GM13976 (cell line): ENCODE measurements around the gene TBC1D16.
"Not testable (repeated sequence)": the region's sequence is repeated elsewhere in the genome, so short reads cannot be mapped to it uniquely, and the experiment has no call there.

Source experiments
- DNase-seq: peaks from one replicate; pipeline ENCODE4 v3.0.0; 2012; ENCODE audit warnings: low spot score
- CTCF ChIP-seq: IDR thresholded peaks from 2 replicates; pipeline ENCODE4 v1.5.1; 2012; ENCODE audit warnings: borderline replicate concordance, mild to moderate bottlenecking; ENCODE audit not compliant: insufficient read depth; ENCODE audit errors: extremely low read depth, missing control alignments, control extremely low read depth
- in situ Hi-C: fragments of 300-500 bp; cut with MboI; formaldehyde crosslinking; loops from one replicate; pipeline ENCODE4 v1.12.0; 2022; ENCODE audit warnings: low sequenced_read_pairs, mixed read lengths, inconsistent platforms; ENCODE audit not compliant: unreplicated experiment

TBC1D16 gene

GRCh38 chr17:80055597-80055996, 19.9 kb upstream of the TBC1D16 start:
- in situ Hi-C loops: no loop called here
- no peak for TF ChIP-seq CTCF
- no peak for DNase-seq

- no peak for DNase-seq
- TF ChIP-seq CTCF: no peak
- in situ Hi-C loops: no loop called here
Measured at GRCh38 chr17:80053102-80053501, 17.4 kb upstream of the TBC1D16 start.

- DNase-seq: no peak
- no peak for TF ChIP-seq CTCF
- in situ Hi-C loops: no loop called here
Measured at GRCh38 chr17:80051681-80052080, 16.0 kb upstream of the TBC1D16 start.

GRCh38 chr17:80050706-80051105, 15.0 kb upstream of the TBC1D16 start:
- no peak for DNase-seq
- TF ChIP-seq CTCF: no peak

GRCh38 chr17:80049986-80050385, 14.3 kb upstream of the TBC1D16 start:
- in situ Hi-C loops: no loop called here
- no peak for TF ChIP-seq CTCF
- no peak for DNase-seq

More at GRCh38 chr17:80050706-80051105, 15.0 kb upstream of the TBC1D16 start:
- in situ Hi-C loops: no loop called here

GRCh38 chr17:80047176-80047575, 11.5 kb upstream of the TBC1D16 start:
- in situ Hi-C loops: no loop called here
- TF ChIP-seq CTCF: no peak
- no peak for DNase-seq

GRCh38 chr17:80046709-80047108, 11.0 kb upstream of the TBC1D16 start:
- in situ Hi-C loops, DNase-seq: not testable (repeated sequence)

GRCh38 chr17:80045703-80046102, 10.0 kb upstream of the TBC1D16 start:
- DNase-seq: no peak
- TF ChIP-seq CTCF: no peak
- in situ Hi-C loops: no loop called here
